IMR-90 (cell line): Measurements from ENCODE around the gene SLC35F1.

Source experiments
- CEBPB ChIP-seq: IDR thresholded peaks from 2 replicates; pipeline ENCODE4 v1.6.1; 2012; ENCODE audit warnings: low read depth, low read length, improper control_type of control experiment
- CHD1 ChIP-seq: IDR thresholded peaks from 2 replicates; pipeline ENCODE4 v1.6.1; 2012; ENCODE audit warnings: low read depth, low read length, improper control_type of control experiment
- CTCF ChIP-seq: conservative IDR thresholded peaks from 2 replicates; pipeline ENCODE4 v1.5.1; 2012; ENCODE audit warnings: mild to moderate bottlenecking, low read depth, low read length, improper control_type of control experiment
- MAFK ChIP-seq: IDR thresholded peaks from 2 replicates; pipeline ENCODE4 v1.6.1; 2012; ENCODE audit warnings: low read depth, low read length, improper control_type of control experiment
- MAZ ChIP-seq: IDR thresholded peaks from 2 replicates; pipeline ENCODE4 v1.6.1; 2012; ENCODE audit warnings: low read depth, mild to moderate bottlenecking, low read length, improper control_type of control experiment, moderate library complexity, borderline replicate concordance
- MXI1 ChIP-seq: IDR thresholded peaks from 2 replicates; pipeline ENCODE4 v1.6.1; 2012; ENCODE audit warnings: low read depth, mild to moderate bottlenecking, low read length, moderate library complexity, borderline replicate concordance
- POLR2A ChIP-seq: IDR thresholded peaks from 2 replicates; pipeline ENCODE4 v1.6.1; 2012; ENCODE audit warnings: mild to moderate bottlenecking, low read depth, low read length
- RAD21 ChIP-seq: IDR thresholded peaks from 2 replicates; pipeline ENCODE4 v1.6.1; 2012; ENCODE audit warnings: low read length, improper control_type of control experiment
- RCOR1 ChIP-seq: IDR thresholded peaks from 2 replicates; pipeline ENCODE4 v1.6.1; 2012; ENCODE audit warnings: mild to moderate bottlenecking, low read length, improper control_type of control experiment; ENCODE audit not compliant: insufficient replicate concordance
- RFX5 ChIP-seq: IDR thresholded peaks from 2 replicates; pipeline ENCODE4 v1.8.0; 2012; ENCODE audit warnings: low read depth, mild to moderate bottlenecking, low read length, moderate library complexity
- TF ChIP-seq, protein P1 (sequence below): fragments of 150-350 bp; IDR thresholded peaks from 2 replicates; pipeline ENCODE4 v1.6.1; 2016; ENCODE audit warnings: low read depth, mild to moderate bottlenecking, low read length, moderate library complexity, borderline replicate concordance

- TF ChIP-seq CTCF (no peak), MAZ (no peak), POLR2A (no peak), MXI1 (no peak), CEBPB (no peak), RFX5 (no peak), CHD1 (no peak), RAD21 (no peak), RCOR1 (no peak), MAFK (no peak)
- TF ChIP-seq, protein P1, sequence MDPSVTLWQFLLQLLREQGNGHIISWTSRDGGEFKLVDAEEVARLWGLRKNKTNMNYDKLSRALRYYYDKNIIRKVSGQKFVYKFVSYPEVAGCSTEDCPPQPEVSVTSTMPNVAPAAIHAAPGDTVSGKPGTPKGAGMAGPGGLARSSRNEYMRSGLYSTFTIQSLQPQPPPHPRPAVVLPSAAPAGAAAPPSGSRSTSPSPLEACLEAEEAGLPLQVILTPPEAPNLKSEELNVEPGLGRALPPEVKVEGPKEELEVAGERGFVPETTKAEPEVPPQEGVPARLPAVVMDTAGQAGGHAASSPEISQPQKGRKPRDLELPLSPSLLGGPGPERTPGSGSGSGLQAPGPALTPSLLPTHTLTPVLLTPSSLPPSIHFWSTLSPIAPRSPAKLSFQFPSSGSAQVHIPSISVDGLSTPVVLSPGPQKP: no peak
Observed at GRCh38 chr6:118044275-118044674, 137.2 kb downstream of the SLC35F1 start.
